DND-41 (cell line): ENCODE data around the gene RAB28.

Experiments
- ATAC-seq: fragments of 200-7000 bp; cut with Tn5 transposase; 3 replicates; pipeline ENCODE4 v1.9.1; 2021; ENCODE audit warnings: low read depth; ENCODE audit not compliant: insufficient read depth
- DNase-seq: peaks from one replicate; pipeline ENCODE4 v3.0.0-alpha.2; 2020
- H2AFZ ChIP-seq: 2 replicates; pipeline ENCODE4 v1.6.0; 2012; ENCODE audit warnings: low read depth, low read length
- H3K27ac ChIP-seq: 2 replicates; pipeline ENCODE4 v1.5.1; 2012; ENCODE audit warnings: low read length, inconsistent platforms
- H3K27me3 ChIP-seq: fragments of 200-600 bp; sonication (generic); 2 replicates; pipeline ENCODE4 v1.6.0; 2012; ENCODE audit warnings: low read length, mild to moderate bottlenecking, inconsistent platforms; ENCODE audit not compliant: insufficient read depth, poor library complexity
- H3K36me3 ChIP-seq: 2 replicates; pipeline ENCODE4 v1.5.1; 2012; ENCODE audit warnings: low read length, inconsistent platforms; ENCODE audit not compliant: insufficient read depth
- H3K4me1 ChIP-seq: 2 replicates; pipeline ENCODE4 v1.5.1; 2012; ENCODE audit warnings: mild to moderate bottlenecking, low read length; ENCODE audit not compliant: insufficient read depth
- H3K4me2 ChIP-seq: 2 replicates; pipeline ENCODE4 v1.6.0; 2012; ENCODE audit warnings: mild to moderate bottlenecking, moderate library complexity, low read length, inconsistent platforms; ENCODE audit not compliant: insufficient read depth
- H3K4me3 ChIP-seq, 2 experiments: fragments of 200-600 bp in 1 of 2; shearing (Covaris generic) in 1 of 2; 2 replicates each; pipeline ENCODE4 v1.5.1; 2012 to 2016; ENCODE audit warnings: inconsistent platforms in 2 of 2, low read length in 2 of 2, mild to moderate bottlenecking in 2 of 2, low read depth in 1 of 2, moderate library complexity in 1 of 2
- H3K79me2 ChIP-seq: 2 replicates; pipeline ENCODE4 v1.6.0; 2012; ENCODE audit warnings: low read length, inconsistent platforms; ENCODE audit not compliant: insufficient read depth
- H3K9ac ChIP-seq: 2 replicates; pipeline ENCODE4 v1.6.0; 2012; ENCODE audit warnings: low read depth, mild to moderate bottlenecking, inconsistent platforms, low read length, moderate library complexity
- H3K9me3 ChIP-seq: 2 replicates; pipeline ENCODE4 v1.5.1; 2012; ENCODE audit warnings: low read length, moderate library complexity, mild to moderate bottlenecking, inconsistent platforms; ENCODE audit not compliant: insufficient read depth, severe bottlenecking
- H4K20me1 ChIP-seq: 2 replicates; pipeline ENCODE4 v1.6.0; 2012; ENCODE audit warnings: low read length; ENCODE audit not compliant: insufficient read depth
- EZH2 ChIP-seq: IDR thresholded peaks from 3 replicates; pipeline ENCODE4 v1.6.1; 2012; ENCODE audit warnings: borderline replicate concordance, low read depth, mild to moderate bottlenecking, moderate library complexity, low read length, inconsistent platforms; ENCODE audit not compliant: severe bottlenecking
- TF ChIP-seq, protein P1 (sequence below): IDR thresholded peaks from 2 replicates; pipeline ENCODE4 v1.5.1; 2012; ENCODE audit warnings: borderline replicate concordance, low read length, moderate library complexity, mild to moderate bottlenecking; ENCODE audit not compliant: poor library complexity, severe bottlenecking; ENCODE audit errors: extremely low read depth

Gene RAB28

DNA sequence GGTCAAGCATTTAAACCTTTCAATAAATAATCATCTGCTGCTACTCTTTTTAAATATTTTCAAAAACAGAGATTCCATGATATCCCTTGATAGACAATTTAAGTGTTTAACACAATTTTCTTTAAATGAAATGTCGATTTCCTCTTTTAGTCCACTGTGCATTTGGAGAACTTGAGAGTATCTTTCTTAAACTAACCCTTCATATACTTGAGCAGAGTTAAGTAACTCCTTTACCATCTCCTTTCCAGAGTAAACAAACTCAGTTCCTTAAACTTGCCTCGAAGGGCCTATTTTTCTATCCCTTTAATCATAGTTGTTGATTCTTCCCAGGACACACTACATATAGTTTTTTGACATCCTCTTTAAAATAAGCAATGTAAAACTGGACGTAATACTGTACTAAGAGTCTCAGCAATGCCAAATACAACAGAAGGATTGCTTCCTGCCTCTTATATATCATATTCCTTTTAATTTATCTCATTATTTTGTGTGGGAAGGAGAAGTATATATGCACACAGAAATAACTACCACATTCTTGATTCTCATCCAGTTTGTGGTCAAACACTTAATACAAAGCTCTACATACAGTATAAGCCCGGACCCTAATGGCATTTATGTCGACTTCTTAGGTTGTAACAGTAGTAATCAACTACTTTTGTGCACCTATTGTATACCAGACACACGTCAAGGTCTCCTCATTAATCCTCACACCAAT, 22.8 kb downstream of the RAB28 start:
- no peak overlapping the region for H2AFZ ChIP-seq
- ATAC-seq (no peak), DNase-seq (no peak)
- H3K9ac ChIP-seq: no peak overlapping the region
- H3K4me1 ChIP-seq: no peaks in the 10 kb centered on the region
- no peaks in the 10 kb centered on the region for H3K27me3 ChIP-seq
- no peak overlapping the region for H3K4me3 ChIP-seq
- no peak overlapping the region for H3K4me2 ChIP-seq
- no peaks in the 10 kb centered on the region for H3K9me3 ChIP-seq
- no peak overlapping the region for H3K27ac ChIP-seq
- H3K79me2 ChIP-seq: peaks cover 19% of the 10 kb centered on the region; the same call in 1 of the 2 replicates
- H3K36me3 ChIP-seq: peaks cover 8% of the 10 kb centered on the region; the same call in 1 of the 2 replicates
- TF ChIP-seq, protein P1, sequence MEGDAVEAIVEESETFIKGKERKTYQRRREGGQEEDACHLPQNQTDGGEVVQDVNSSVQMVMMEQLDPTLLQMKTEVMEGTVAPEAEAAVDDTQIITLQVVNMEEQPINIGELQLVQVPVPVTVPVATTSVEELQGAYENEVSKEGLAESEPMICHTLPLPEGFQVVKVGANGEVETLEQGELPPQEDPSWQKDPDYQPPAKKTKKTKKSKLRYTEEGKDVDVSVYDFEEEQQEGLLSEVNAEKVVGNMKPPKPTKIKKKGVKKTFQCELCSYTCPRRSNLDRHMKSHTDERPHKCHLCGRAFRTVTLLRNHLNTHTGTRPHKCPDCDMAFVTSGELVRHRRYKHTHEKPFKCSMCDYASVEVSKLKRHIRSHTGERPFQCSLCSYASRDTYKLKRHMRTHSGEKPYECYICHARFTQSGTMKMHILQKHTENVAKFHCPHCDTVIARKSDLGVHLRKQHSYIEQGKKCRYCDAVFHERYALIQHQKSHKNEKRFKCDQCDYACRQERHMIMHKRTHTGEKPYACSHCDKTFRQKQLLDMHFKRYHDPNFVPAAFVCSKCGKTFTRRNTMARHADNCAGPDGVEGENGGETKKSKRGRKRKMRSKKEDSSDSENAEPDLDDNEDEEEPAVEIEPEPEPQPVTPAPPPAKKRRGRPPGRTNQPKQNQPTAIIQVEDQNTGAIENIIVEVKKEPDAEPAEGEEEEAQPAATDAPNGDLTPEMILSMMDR: no peak
- no peak for TF ChIP-seq EZH2
- no peaks in the 10 kb centered on the region for H4K20me1 ChIP-seq

DNA sequence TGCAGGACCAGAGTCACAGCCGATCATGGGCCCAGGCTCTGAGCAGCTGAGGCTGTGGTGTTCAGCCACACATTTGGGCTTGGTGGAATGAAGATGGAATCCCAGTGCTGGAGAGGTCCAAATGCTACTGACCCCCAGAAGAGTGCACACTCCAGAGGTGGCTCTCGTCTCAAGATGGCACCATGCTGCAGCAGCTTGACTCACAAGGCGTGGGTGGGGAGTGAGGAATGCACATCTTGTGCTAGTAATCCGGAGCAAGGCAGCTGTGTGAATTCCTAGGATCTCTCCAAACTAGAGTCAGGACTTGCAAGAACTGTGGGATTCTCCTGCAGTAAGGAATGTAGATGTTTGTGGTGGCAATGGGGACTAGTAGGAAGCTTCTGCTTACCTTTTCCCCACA, 28.7 kb downstream of the RAB28 start:
- H2AFZ ChIP-seq: no peak overlapping the region
- peaks cover 30% of the 10 kb centered on the region for H3K36me3 ChIP-seq
- no peaks in the 10 kb centered on the region for H3K9me3 ChIP-seq
- no peak overlapping the region for H3K4me2 ChIP-seq
- no peaks in the 10 kb centered on the region for H4K20me1 ChIP-seq
- H3K4me1 ChIP-seq: no peaks in the 10 kb centered on the region
- no peak overlapping the region for H3K27ac ChIP-seq
- no peaks in the 10 kb centered on the region for H3K79me2 ChIP-seq
- ATAC-seq (no peak), DNase-seq (no peak)
- no peak overlapping the region for H3K4me3 ChIP-seq
- TF ChIP-seq EZH2: no peak
- TF ChIP-seq, protein P1: no peak
- H3K9ac ChIP-seq: no peak overlapping the region
- H3K27me3 ChIP-seq: no peaks in the 10 kb centered on the region

DNA sequence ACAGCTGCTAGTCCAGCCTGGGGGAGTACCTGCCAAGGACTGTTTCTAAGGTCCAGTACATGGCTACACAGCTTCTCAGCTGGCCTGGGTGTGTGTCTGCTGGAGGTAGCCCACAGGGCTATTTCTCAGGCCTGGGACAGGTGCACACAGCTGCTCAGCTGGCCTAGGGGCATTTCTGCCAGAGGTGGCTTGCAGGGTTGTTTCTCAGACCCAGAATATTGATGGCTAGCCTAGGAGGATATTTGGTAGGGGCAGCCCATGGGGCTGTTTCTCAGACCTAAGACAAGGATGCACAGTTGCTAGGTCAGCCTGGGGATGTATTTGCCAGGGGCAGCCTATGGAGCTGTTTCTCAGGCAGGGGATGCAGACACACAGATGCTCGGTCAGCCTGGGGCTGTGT, 29.4 kb downstream of the RAB28 start:
- H3K27ac ChIP-seq: no peak overlapping the region
- no peaks in the 10 kb centered on the region for H4K20me1 ChIP-seq
- no peak for ATAC-seq
- no peak overlapping the region for H3K4me3 ChIP-seq
- DNase-seq: no peak
- no peaks in the 10 kb centered on the region for H3K4me1 ChIP-seq
- no peak overlapping the region for H3K4me2 ChIP-seq
- H3K9ac ChIP-seq: no peak overlapping the region
- no peaks in the 10 kb centered on the region for H3K9me3 ChIP-seq
- H2AFZ ChIP-seq: no peak overlapping the region
- TF ChIP-seq, protein P1: no peak
- no peak for TF ChIP-seq EZH2
- no peaks in the 10 kb centered on the region for H3K79me2 ChIP-seq
- no peaks in the 10 kb centered on the region for H3K27me3 ChIP-seq
- H3K36me3 ChIP-seq: peaks cover 27% of the 10 kb centered on the region
